ENCODE data around the gene LAMA2. TPM values are rescaled to one million over a fixed set of nuclear protein-coding genes. Genes with fewer than 3 reads are reported as not detected.
"Not testable (repeated sequence)": the region's sequence is repeated elsewhere in the genome, so short reads cannot be mapped to it uniquely, and the experiment has no call there.

The LAMA2 gene
- total RNA-seq, 2 experiments from 2014 or later = 0.69 to 1.5 TPM

DNA sequence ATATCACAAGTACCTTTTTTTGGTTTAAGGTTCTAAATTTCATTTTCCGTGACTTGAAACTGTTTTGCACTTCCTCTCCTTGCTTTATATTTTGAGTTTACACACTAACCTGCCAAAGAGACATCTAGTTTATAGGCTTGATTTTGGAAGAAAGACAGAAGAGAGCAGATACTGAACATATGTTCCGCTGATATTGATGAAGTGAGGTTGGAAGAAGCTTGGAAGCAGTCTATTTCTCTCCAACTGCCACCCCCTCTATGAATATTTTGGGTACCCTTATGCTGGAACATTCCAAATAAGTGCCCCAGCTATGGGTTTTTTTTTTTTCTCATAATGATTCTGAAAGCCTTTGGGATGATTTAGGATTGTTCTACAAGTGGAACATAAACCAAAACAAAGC is 150.6 kb downstream of the LAMA2 start:
- TF ChIP-seq, protein P1, sequence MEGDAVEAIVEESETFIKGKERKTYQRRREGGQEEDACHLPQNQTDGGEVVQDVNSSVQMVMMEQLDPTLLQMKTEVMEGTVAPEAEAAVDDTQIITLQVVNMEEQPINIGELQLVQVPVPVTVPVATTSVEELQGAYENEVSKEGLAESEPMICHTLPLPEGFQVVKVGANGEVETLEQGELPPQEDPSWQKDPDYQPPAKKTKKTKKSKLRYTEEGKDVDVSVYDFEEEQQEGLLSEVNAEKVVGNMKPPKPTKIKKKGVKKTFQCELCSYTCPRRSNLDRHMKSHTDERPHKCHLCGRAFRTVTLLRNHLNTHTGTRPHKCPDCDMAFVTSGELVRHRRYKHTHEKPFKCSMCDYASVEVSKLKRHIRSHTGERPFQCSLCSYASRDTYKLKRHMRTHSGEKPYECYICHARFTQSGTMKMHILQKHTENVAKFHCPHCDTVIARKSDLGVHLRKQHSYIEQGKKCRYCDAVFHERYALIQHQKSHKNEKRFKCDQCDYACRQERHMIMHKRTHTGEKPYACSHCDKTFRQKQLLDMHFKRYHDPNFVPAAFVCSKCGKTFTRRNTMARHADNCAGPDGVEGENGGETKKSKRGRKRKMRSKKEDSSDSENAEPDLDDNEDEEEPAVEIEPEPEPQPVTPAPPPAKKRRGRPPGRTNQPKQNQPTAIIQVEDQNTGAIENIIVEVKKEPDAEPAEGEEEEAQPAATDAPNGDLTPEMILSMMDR (IDR thresholded peaks at IDR 0.05) = no peak
- no peak for ATAC-seq
- intact Hi-C loops (cut with micrococcal nuclease) = no loop called here
- no peaks in the 10 kb centered on the region for H3K9me3 Mint-ChIP-seq
- CTCF ChIA-PET = no interaction called here
- no peaks in the 10 kb centered on the region for H3K4me1 Mint-ChIP-seq (ENCODE audit: low read depth)
- no peak for DNase-seq
- POLR2A ChIA-PET = no interaction called here
- no peak overlapping the region for H3K27ac Mint-ChIP-seq
- H3K27me3 Mint-ChIP-seq = peaks cover 4% of the 10 kb centered on the region
- no peaks in the 10 kb centered on the region for H3K36me3 Mint-ChIP-seq (ENCODE audit: low read depth)
- H3K4me3 Mint-ChIP-seq = no peak overlapping the region

DNA sequence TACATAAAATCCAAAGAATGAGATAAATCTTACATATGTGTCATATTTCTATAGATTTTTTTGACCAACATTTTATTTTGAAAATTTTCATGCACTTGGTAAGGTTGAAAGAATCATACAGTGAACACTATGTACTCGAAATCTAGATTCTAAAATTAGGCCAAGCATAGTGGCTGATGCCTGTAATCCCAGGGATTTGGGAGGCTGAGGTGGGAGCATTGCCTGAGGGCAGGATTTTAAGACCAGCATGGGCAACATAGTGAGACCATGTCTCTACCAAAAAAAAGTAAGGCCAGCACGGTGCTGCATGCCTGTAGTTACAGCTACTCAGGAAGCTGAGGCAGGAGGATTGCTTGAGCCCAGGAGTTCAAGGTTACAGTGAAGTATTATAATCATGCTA is 158.6 kb downstream of the LAMA2 start:
- TF ChIP-seq, protein P1 (IDR thresholded peaks at IDR 0.05) = no peak
- Mint-ChIP-seq H3K27ac (no peak overlapping the region), H3K4me3 (no peak overlapping the region), H3K4me1 (ENCODE audit: low read depth) (no peaks in the 10 kb centered on the region), H3K36me3 (ENCODE audit: low read depth) (no peaks in the 10 kb centered on the region), H3K9me3 (peaks cover 4% of the 10 kb centered on the region), H3K27me3 (peaks cover 1% of the 10 kb centered on the region)
- intact Hi-C loops (cut with micrococcal nuclease) = no loop called here
- ATAC-seq (no peak), DNase-seq (no peak)
- POLR2A ChIA-PET = no interaction called here
- CTCF ChIA-PET = no interaction called here

DNA sequence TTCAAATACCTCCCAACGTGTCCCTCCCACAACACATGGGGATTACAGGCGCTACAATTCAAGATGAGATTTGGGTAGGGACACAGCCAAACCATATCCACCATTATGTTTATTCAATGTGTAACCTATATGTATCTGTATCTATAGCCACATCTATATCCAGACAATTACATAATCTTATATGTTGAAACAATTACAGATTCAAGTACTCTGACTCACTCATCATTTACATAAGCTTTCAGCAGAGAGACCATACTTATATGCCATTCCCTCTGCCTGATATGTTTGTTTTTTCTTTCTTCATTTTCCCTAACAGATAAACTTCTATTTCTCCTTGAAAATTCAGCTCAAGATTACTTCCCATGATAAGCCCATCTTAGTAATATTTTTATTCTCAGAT is 163.6 kb downstream of the LAMA2 start:
- CTCF ChIA-PET = no interaction called here
- TF ChIP-seq, protein P1 (IDR thresholded peaks at IDR 0.05) = no peak
- no peak for DNase-seq
- Mint-ChIP-seq H3K36me3 (ENCODE audit: low read depth) (no peaks in the 10 kb centered on the region), H3K9me3 (peaks cover 4% of the 10 kb centered on the region), H3K27me3 (no peaks in the 10 kb centered on the region), H3K4me3 (no peak overlapping the region), H3K27ac (no peak overlapping the region), H3K4me1 (ENCODE audit: low read depth) (no peaks in the 10 kb centered on the region)
- intact Hi-C loops (cut with micrococcal nuclease) = no loop called here
- no peak for ATAC-seq
- POLR2A ChIA-PET = no interaction called here

DNA sequence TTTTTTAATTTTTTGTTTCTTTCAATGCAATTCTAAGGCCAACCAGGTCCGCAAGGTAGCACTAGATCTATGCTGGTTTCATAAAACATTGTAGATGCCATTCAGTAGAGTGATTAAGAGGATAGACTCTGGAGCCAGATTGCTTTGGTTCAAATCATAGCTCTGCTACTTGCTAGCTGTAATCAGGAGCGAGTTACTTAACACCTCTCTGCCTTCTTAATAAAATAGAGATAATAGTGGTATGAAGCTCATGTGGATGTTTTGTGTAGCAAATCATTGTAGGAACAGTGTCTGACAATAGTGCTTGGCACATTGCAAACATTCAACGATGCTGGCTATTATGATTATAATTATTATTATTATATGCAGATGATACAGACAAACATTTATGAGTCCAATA is 164.9 kb downstream of the LAMA2 start:
- no peaks in the 10 kb centered on the region for H3K27me3 Mint-ChIP-seq
- CTCF ChIA-PET = no interaction called here
- H3K4me3 Mint-ChIP-seq = no peak overlapping the region
- no peaks in the 10 kb centered on the region for H3K36me3 Mint-ChIP-seq (ENCODE audit: low read depth)
- peaks cover 4% of the 10 kb centered on the region for H3K9me3 Mint-ChIP-seq
- POLR2A ChIA-PET = no interaction called here
- intact Hi-C loops (cut with micrococcal nuclease) = no loop called here
- DNase-seq (no peak), ATAC-seq (no peak)
- TF ChIP-seq, protein P1 (IDR thresholded peaks at IDR 0.05) = no peak
- no peak overlapping the region for H3K27ac Mint-ChIP-seq
- no peaks in the 10 kb centered on the region for H3K4me1 Mint-ChIP-seq (ENCODE audit: low read depth)

DNA sequence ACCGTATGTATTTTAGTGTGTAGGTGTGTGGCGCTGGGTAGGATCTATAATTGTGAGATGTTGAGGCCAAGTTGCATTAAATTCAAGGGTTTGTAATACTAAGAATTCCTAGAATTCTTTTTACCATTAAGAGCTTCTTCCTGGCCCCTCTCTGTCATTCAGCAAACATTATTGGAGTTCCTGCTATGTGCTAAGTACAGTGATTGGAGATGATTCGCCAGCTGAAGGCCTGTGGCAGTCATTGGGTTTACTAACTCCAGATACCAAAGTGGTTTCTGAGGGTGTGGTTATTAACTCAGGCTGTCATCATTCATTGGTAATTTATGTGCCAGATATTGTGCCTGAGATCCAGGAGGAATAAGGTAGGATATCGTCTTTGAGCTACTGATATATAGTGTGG is 167.1 kb downstream of the LAMA2 start:
- ChIA-PET POLR2A (no interaction called here), CTCF (interaction anchor here (1.3 kb wide), 1 partner anchor 10 kb away, joined by 4 read pairs; no protein-coding TSS in a partner anchor)
- ATAC-seq (no peak), DNase-seq (no peak)
- intact Hi-C loops (cut with micrococcal nuclease) = no loop called here
- H3K4me1 Mint-ChIP-seq (ENCODE audit: low read depth) = no peaks in the 10 kb centered on the region
- H3K27me3 Mint-ChIP-seq = peaks cover 6% of the 10 kb centered on the region
- no peak overlapping the region for H3K27ac Mint-ChIP-seq
- H3K4me3 Mint-ChIP-seq = no peak overlapping the region
- TF ChIP-seq, protein P1 (IDR thresholded peaks at IDR 0.05) = no peak
- no peaks in the 10 kb centered on the region for H3K9me3 Mint-ChIP-seq
- H3K36me3 Mint-ChIP-seq (ENCODE audit: low read depth) = no peaks in the 10 kb centered on the region

DNA sequence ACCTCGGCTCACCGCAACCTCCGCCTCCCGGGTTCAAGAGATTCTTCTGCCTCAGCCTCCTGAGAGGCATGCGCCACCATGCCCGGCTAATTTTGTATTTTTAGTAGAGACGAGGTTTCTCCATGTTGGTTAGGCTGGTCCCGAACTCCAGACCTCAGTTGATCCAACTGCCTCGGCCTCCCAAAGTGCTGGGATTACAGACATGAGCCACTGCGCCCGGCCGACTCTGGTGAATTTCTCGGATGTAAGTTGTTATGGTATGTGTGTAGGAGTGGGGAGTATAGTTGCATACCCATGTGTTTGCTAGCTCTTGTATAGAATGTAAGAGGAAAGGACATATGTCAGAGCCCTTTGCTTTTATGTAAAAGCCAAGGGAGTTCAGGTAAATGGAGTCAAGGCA is 170.2 kb downstream of the LAMA2 start:
- H3K9me3 Mint-ChIP-seq; POLR2A ChIA-PET; intact Hi-C loops (cut with micrococcal nuclease); H3K36me3 Mint-ChIP-seq (ENCODE audit: low read depth); CTCF ChIA-PET; H3K4me3 Mint-ChIP-seq; DNase-seq; ATAC-seq; H3K4me1 Mint-ChIP-seq (ENCODE audit: low read depth); H3K27me3 Mint-ChIP-seq; H3K27ac Mint-ChIP-seq: not testable (repeated sequence)

Measured in activated CD8-positive, alpha-beta T cell treated with anti-CD3 and anti-CD28 coated beads for 36 hours (primary cell).